C4-2B (cell line): ENCODE results near the gene INTS7.

Source experiments
- CTCF ChIP-seq: fragments of 450-650 bp; conservative IDR thresholded peaks from 2 replicates; pipeline ENCODE4 v1.5.1; 2017; ENCODE audit warnings: mild to moderate bottlenecking
- ZFX ChIP-seq: fragments of 450-650 bp; IDR thresholded peaks from 2 replicates; pipeline ENCODE4 v1.6.1; 2017

GRCh38 chr1:211902624-211903291, 132.6 kb downstream of the INTS7 start:
- no peak for TF ChIP-seq CTCF
- no peak for TF ChIP-seq ZFX
